SK-N-MC (cell line): Measurements from ENCODE around the gene BCORL1.

ENCODE experiments used
- EZH2 ChIP-seq: fragments of 200-600 bp; sonication (generic); IDR thresholded peaks from one replicate; pipeline ENCODE4 v1.6.1; 2017; ENCODE audit warnings: antibody characterized with exemption
- FOXP2 ChIP-seq: optimal IDR thresholded peaks from 2 replicates; pipeline ENCODE3; 2011; ENCODE audit warnings: mild to moderate bottlenecking, moderate library complexity; ENCODE audit not compliant: insufficient read depth; ENCODE audit errors: extremely low read length, control extremely low read depth
- POLR2AphosphoS5 ChIP-seq: IDR thresholded peaks from 2 replicates; pipeline ENCODE4 v1.6.1; 2012; ENCODE audit warnings: mild to moderate bottlenecking, low read depth, low read length, borderline replicate concordance

DNA sequence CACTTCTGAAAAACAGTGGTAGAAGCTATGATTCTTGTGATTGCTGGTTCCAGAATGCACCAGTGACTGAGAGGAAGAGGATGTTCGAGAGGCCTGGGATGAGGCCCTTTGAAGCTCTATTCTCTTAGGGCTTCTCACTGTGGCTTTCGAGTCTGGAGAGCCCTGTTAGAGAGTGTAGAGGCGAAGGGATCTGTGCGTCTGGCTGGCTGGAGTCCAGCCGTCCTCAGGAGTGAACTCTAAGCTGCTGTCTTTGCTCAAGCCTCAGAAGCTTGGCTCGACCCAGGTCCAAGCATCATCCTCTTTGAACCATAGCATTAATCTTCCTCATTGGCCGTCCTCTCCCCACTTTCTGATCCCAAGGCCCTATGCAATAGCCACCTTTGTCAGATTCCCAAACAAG, 76.2 kb downstream of the BCORL1 start:
- TF ChIP-seq EZH2 (no peak), POLR2AphosphoS5 (no peak), FOXP2 (no peak)
